Spinal cord (tissue), 10 donors: ENCODE data around the gene ACD. TPM values are rescaled to one million over a fixed set of nuclear protein-coding genes. Genes with fewer than 3 reads are reported as not detected.

Experiments used
- DNase-seq, 6 donors: peaks; one replicate each; pipeline versions ENCODE4 v3.0.0 to v3.0.0-alpha.2; 2013 to 2015; ENCODE audit warnings: low spot score in 6 of 6, low read depth in 4 of 6
- H3K27ac ChIP-seq: one replicate; pipeline ENCODE4 v1.5.1; 2013; ENCODE audit warnings: low read depth, low read length, control low read depth
- H3K27me3 ChIP-seq: one replicate; pipeline ENCODE4 v1.6.1; 2013; ENCODE audit warnings: low read length; ENCODE audit not compliant: control insufficient read depth, insufficient read depth
- H3K36me3 ChIP-seq: one replicate; pipeline ENCODE4 v1.6.1; 2013; ENCODE audit warnings: low read length; ENCODE audit not compliant: control insufficient read depth, insufficient read depth
- H3K4me1 ChIP-seq: one replicate; pipeline ENCODE4 v1.6.1; 2013; ENCODE audit warnings: low read length; ENCODE audit not compliant: control insufficient read depth, insufficient read depth
- H3K4me3 ChIP-seq: one replicate; pipeline ENCODE4 v1.5.1; 2013; ENCODE audit warnings: low read depth, low read length, control low read depth
- H3K9me3 ChIP-seq: one replicate; pipeline ENCODE4 v1.6.1; 2013; ENCODE audit warnings: low read length; ENCODE audit not compliant: control insufficient read depth, insufficient read depth
- WGBS: methylation state at CpG from one replicate; pipeline ENCODE4 v1.1.5; 2013; ENCODE audit warnings: missing lambda C conversion rate; ENCODE audit not compliant: insufficient coverage; 5-methylcytosine and 5-hydroxymethylcytosine counted together
- polyA plus RNA-seq, 2 donors: library from polyadenylated mRNA; unstranded; fragments of 120-200 nt; gene quantifications; one replicate each; pipeline ENCODE4 v1.2.1, GENCODE V29; 2013; ENCODE audit not compliant: insufficient read length in 2 of 2
- total RNA-seq, 2 donors: library from RNA; depleted of rRNA in 1 of 2; stranded (reverse); fragments of 120-200 nt in 1 of 2; fragments of >200 nt in 1 of 2; gene quantifications; one replicate each; pipeline versions ENCODE4 v1.2.3 to v1.2.4, GENCODE V29; 2013 to 2014
- donor health status: healthy.

The ACD gene
- total and polyA plus RNA-seq, 4 donors = 15.8 to 49.3 (median 31.8) TPM

DNA sequence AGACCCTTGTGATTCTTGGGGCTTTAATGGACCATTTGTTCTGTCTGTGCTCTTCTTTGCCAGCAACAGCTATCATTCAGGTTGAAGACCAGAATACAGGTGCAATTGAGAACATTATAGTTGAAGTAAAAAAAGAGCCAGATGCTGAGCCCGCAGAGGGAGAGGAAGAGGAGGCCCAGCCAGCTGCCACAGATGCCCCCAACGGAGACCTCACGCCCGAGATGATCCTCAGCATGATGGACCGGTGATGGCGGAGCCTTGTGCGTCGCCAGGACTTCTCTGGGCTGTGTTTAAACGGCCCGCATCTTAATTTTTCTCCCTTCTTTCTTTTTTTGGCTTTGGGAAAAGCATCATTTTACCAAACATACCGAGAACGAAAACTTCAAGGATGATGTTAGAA is 22.4 kb downstream of the ACD start:
- no peak overlapping the region for H3K4me3 ChIP-seq
- peaks cover 38% of the 10 kb centered on the region for H3K36me3 ChIP-seq
- H3K4me1 ChIP-seq = peaks cover 12% of the 10 kb centered on the region
- H3K27me3 ChIP-seq = no peaks in the 10 kb centered on the region
- WGBS = 94% methylated on average over 8 of the region's 12 CpGs
- H3K9me3 ChIP-seq = no peaks in the 10 kb centered on the region
- DNase-seq = no peak
- H3K27ac ChIP-seq = no peak overlapping the region

DNA sequence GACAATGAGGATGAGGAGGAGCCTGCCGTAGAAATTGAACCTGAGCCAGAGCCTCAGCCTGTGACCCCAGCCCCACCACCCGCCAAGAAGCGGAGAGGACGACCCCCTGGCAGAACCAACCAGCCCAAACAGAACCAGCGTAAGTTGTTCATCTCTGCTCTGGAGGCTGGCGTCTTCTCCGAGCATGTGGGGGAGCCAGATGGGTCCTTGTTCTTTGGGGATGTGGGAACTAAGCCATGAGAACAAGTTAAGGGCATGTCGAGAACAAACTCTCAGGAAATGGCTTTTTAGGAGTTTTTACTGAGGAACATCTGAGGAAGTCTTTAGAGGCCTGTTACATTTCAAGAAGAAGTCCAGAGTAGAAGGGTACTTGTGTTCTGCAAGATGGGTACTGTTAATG is 23.3 kb downstream of the ACD start:
- 93% methylated on average over 1 of the region's 8 CpGs for WGBS
- Histone ChIP-seq H3K27me3 (no peaks in the 10 kb centered on the region), H3K36me3 (peaks cover 43% of the 10 kb centered on the region)

DNA sequence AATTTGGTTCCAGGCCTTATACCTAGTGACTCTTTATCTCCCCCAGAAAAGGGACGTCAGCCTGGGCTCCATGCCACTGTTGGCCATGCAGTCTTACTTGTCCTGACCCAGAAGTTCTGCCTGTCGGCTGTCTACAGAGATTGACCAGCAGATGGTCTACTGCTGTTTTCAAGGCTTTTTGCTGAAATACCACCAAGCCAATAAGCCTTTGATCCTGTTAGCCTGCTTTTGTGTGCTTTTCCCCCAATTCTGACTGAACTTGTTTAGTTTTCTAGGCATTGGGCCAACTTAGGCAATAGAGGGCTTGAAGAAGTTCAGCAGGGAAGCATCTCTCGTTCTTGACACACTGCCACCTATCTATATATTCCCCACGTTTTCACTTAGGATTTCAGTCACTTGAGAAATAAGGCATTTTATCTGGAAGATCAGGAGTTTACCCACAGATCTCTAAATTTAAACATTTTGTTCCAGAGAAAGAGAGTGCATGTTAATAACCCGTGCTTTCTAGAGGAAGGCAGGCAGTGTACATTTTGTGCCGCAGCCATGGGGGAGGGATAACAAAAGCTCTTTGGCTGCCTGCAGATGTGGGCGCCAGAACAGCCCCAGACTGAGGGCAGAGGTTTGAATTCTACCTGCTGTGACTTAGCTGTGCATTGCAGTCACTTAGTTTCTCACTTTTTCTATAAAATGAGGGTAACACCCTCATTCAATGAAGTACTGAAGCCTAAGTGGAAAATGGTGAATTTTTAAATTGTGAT is 27.5 kb downstream of the ACD start:
- peak overlapping the region; percentile 42 for H3K27ac ChIP-seq
- H3K36me3 ChIP-seq = peaks cover 71% of the 10 kb centered on the region
- H3K4me1 ChIP-seq = peaks cover 9% of the 10 kb centered on the region
- no peaks in the 10 kb centered on the region for H3K27me3 ChIP-seq
- DNase-seq = peak in 5 of 6 donors; percentile 12 to 80 (median 38)
- H3K9me3 ChIP-seq = no peaks in the 10 kb centered on the region
- 45% methylated on average over 4 of the region's 7 CpGs for WGBS
- H3K4me3 ChIP-seq = no peak overlapping the region

More for the DNA sequence above, 23.3 kb downstream of the ACD start:
- DNase-seq = no peak
- Histone ChIP-seq H3K9me3 (no peaks in the 10 kb centered on the region), H3K27ac (no peak overlapping the region), H3K4me3 (no peak overlapping the region), H3K4me1 (peaks cover 8% of the 10 kb centered on the region)

DNA sequence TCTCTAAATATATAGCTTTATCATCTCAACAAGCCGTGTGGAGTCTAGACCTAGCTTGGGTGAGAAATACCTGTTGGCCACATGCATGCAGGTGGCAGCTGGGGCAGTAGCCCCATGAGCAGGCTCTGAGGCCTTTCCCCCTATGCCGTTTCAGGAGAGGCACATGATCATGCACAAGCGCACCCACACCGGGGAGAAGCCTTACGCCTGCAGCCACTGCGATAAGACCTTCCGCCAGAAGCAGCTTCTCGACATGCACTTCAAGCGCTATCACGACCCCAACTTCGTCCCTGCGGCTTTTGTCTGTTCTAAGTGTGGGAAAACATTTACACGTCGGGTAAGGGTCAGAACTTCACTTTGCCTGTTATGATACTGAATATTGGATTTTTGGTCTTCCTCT is 31.8 kb downstream of the ACD start:
- no peak for DNase-seq
- H3K9me3 ChIP-seq = no peaks in the 10 kb centered on the region
- no peaks in the 10 kb centered on the region for H3K27me3 ChIP-seq
- peaks cover 9% of the 10 kb centered on the region for H3K4me1 ChIP-seq
- WGBS = 97% methylated on average over 14 of the region's 14 CpGs
- H3K4me3 ChIP-seq = no peak overlapping the region
- peaks cover 78% of the 10 kb centered on the region for H3K36me3 ChIP-seq
- H3K27ac ChIP-seq = no peak overlapping the region

DNA sequence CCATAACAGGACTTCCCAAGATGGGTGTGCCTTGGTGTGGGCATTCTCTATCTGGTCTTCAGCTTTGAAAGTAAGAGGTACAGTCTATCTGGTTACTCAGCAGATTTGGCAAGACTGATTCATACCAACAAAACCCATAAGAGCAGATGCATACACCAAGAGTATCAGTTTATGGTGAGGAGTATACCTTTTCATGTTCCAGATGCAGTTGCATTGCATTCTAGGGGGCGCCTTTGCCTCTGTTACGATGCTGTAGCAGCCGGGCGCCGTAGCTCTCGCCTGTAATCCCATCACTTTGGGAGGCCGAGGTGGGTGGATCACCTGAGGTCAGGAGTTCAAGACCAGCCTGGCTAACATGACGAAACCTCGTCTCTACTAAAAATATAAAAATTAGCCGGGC is 46.3 kb downstream of the ACD start:
- 94% methylated on average over 6 of the region's 10 CpGs for WGBS
- no peaks in the 10 kb centered on the region for H3K4me1 ChIP-seq
- H3K9me3 ChIP-seq = no peaks in the 10 kb centered on the region
- H3K27me3 ChIP-seq = no peaks in the 10 kb centered on the region
- no peak for DNase-seq
- peaks cover 39% of the 10 kb centered on the region for H3K36me3 ChIP-seq
- H3K27ac ChIP-seq = no peak overlapping the region
- no peak overlapping the region for H3K4me3 ChIP-seq

DNA sequence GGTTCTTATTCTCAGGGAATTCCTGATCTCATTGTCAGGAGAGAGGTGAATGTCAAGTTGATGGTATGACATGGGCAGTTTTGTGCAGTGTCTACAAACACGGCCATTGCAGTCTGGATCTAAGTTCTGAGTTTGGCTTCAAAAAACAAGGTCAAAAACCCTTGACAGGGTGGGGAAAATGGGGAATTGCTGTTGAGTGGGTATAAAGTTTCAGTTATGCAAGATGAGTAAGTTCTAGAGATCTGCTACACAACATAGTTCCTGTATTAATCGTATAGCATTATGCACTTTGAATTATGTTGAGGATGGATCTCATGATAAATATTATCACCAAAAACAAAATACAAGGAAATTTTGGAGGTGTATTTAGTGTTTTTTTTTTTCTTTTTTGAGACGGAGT is 51.7 kb downstream of the ACD start:
- DNase-seq = no peak
- Histone ChIP-seq H3K4me1 (no peaks in the 10 kb centered on the region), H3K27ac (no peak overlapping the region), H3K36me3 (peaks cover 11% of the 10 kb centered on the region), H3K27me3 (no peaks in the 10 kb centered on the region), H3K9me3 (no peaks in the 10 kb centered on the region), H3K4me3 (no peak overlapping the region)
- WGBS = 100% methylated on average over 1 of the region's 3 CpGs

Other genes with a start within 250 kb of the ACD start
- 10 to 100 TPM in 1 of 2 donors, 1 to 10 TPM in 1; 3.5 to 12.6 TPM for gene ZDHHC1, start 243.8 kb downstream of the ACD start, total RNA-seq
- 10 to 100 TPM; 14.7 to 18.7 TPM for gene ZDHHC1, start 243.8 kb downstream of the ACD start, polyA plus RNA-seq
- gene HSD11B2, start 229.1 kb downstream of the ACD start, total RNA-seq = 1 to 10 TPM; 3.0 to 4.6 TPM
- gene HSD11B2, start 229.1 kb downstream of the ACD start, polyA plus RNA-seq = 1 to 10 TPM; 5.7 to 9.3 TPM
- 100 to 1,000 TPM in 1 of 2 donors, 10 to 100 TPM in 1; 97.3 to 113 TPM for gene ATP6V0D1, start 179.1 kb downstream of the ACD start, total RNA-seq
- 100 to 1,000 TPM; 174 to 177 TPM for gene ATP6V0D1, start 179.1 kb downstream of the ACD start, polyA plus RNA-seq
- gene AGRP, start 176.7 kb downstream of the ACD start, total RNA-seq = not detected
- under 1 TPM; 0.35 to 0.56 TPM for gene AGRP, start 176.7 kb downstream of the ACD start, polyA plus RNA-seq
- gene RIPOR1, start 131.4 kb downstream of the ACD start, total RNA-seq = 10 to 100 TPM; 33.1 to 46.3 TPM
- gene RIPOR1, start 131.4 kb downstream of the ACD start, polyA plus RNA-seq = 100 to 1,000 TPM in 1 of 2 donors, 10 to 100 TPM in 1; 80.3 to 105 TPM
- gene CTCF, start 97.7 kb downstream of the ACD start, total RNA-seq = 10 to 100 TPM; 39.7 to 44.0 TPM
- gene CTCF, start 97.7 kb downstream of the ACD start, polyA plus RNA-seq = 10 to 100 TPM; 59.2 to 65.1 TPM
- gene CARMIL2, start 15.1 kb downstream of the ACD start, total RNA-seq = 1 to 10 TPM; 2.0 to 3.4 TPM
- gene CARMIL2, start 15.1 kb downstream of the ACD start, polyA plus RNA-seq = 10 to 100 TPM; 37.6 to 40.0 TPM
- gene PARD6A, start 700 bp upstream of the ACD start, total RNA-seq = 1 to 10 TPM; 7.2 to 8.3 TPM
- gene PARD6A, start 700 bp upstream of the ACD start, polyA plus RNA-seq = 10 to 100 TPM; 20.5 to 20.9 TPM
- gene ENKD1, start 6.5 kb upstream of the ACD start, total RNA-seq = 10 to 100 TPM in 1 of 2 donors, 1 to 10 TPM in 1; 9.5 to 29.4 TPM
- gene ENKD1, start 6.5 kb upstream of the ACD start, polyA plus RNA-seq = 10 to 100 TPM; 28.9 to 30.2 TPM
- 1 to 10 TPM; 2.8 to 6.9 TPM for gene C16orf86, start 6.6 kb upstream of the ACD start, total RNA-seq
- gene C16orf86, start 6.6 kb upstream of the ACD start, polyA plus RNA-seq = 1 to 10 TPM; 4.2 to 6.2 TPM
- gene GFOD2, start 59.1 kb upstream of the ACD start, total RNA-seq = 10 to 100 TPM; 26.1 to 26.8 TPM
- gene GFOD2, start 59.1 kb upstream of the ACD start, polyA plus RNA-seq = 10 to 100 TPM; 48.0 to 56.0 TPM
- 1 to 10 TPM; 6.7 to 8.2 TPM for gene RANBP10, start 146.3 kb upstream of the ACD start, total RNA-seq
- gene RANBP10, start 146.3 kb upstream of the ACD start, polyA plus RNA-seq = 10 to 100 TPM; 15.9 to 25.6 TPM
- 10 to 100 TPM in 1 of 2 donors, 1 to 10 TPM in 1; 4.3 to 11.7 TPM for gene TSNAXIP1, start 146.6 kb upstream of the ACD start, total RNA-seq
- gene TSNAXIP1, start 146.6 kb upstream of the ACD start, polyA plus RNA-seq = 10 to 100 TPM; 14.9 to 20.0 TPM
- gene THAP11, start 182.1 kb upstream of the ACD start, total RNA-seq = 10 to 100 TPM; 22.4 to 39.7 TPM
- 10 to 100 TPM; 31.3 to 34.9 TPM for gene THAP11, start 182.1 kb upstream of the ACD start, polyA plus RNA-seq
- gene NUTF2, start 186.7 kb upstream of the ACD start, total RNA-seq = 10 to 100 TPM; 47.7 to 82.6 TPM
- gene NUTF2, start 186.7 kb upstream of the ACD start, polyA plus RNA-seq = 100 to 1,000 TPM; 138 to 150 TPM
- gene CENPT, start 187.4 kb upstream of the ACD start, total RNA-seq = 10 to 100 TPM; 22.1 to 50.8 TPM
- gene CENPT, start 187.4 kb upstream of the ACD start, polyA plus RNA-seq = 10 to 100 TPM; 60.0 to 79.2 TPM
- 10 to 100 TPM; 40.8 to 46.7 TPM for gene EDC4, start 212.8 kb upstream of the ACD start, total RNA-seq
- gene EDC4, start 212.8 kb upstream of the ACD start, polyA plus RNA-seq = 10 to 100 TPM; 92.0 to 97.9 TPM
- 1 to 10 TPM in 1 of 2 donors, under 1 TPM in 1; 0.89 to 2.5 TPM for gene NRN1L, start 224.6 kb upstream of the ACD start, total RNA-seq
- 1 to 10 TPM; 1.4 to 1.6 TPM for gene NRN1L, start 224.6 kb upstream of the ACD start, polyA plus RNA-seq
- 10 to 100 TPM in 1 of 2 donors, 1 to 10 TPM in 1; 8.7 to 18.3 TPM for gene PSKH1, start 233.0 kb upstream of the ACD start, total RNA-seq
- gene PSKH1, start 233.0 kb upstream of the ACD start, polyA plus RNA-seq = 10 to 100 TPM; 31.7 TPM